ENCODE data around the gene DCANP1. TPM values are rescaled to one million over a fixed set of nuclear protein-coding genes. Genes with fewer than 3 reads are reported as not detected.

Gene DCANP1
- total RNA-seq, 4 donors from 2014 or later: not detected

GRCh38 chr5:135423146-135423845, 23.9 kb downstream of the DCANP1 start:
- no peaks in the 10 kb centered on the region for H3K36me3 ChIP-seq

GRCh38 chr5:135422419-135422818, 24.7 kb downstream of the DCANP1 start:
- H3K4me3 ChIP-seq: no peak overlapping the region
- no peaks in the 10 kb centered on the region for H3K9me3 ChIP-seq
- H3K27ac ChIP-seq: no peak overlapping the region
- DNase-seq (ENCODE audit: low spot score in 2 of 2): no peak
- H3K27me3 ChIP-seq: peaks cover 5% of the 10 kb centered on the region
- no peak for TF ChIP-seq CTCF (IDR thresholded peaks at IDR 0.05)
- TF ChIP-seq EP300 (IDR thresholded peaks at IDR 0.05): no peak
- TF ChIP-seq POLR2A (IDR thresholded peaks at IDR 0.05): no peak
- no peaks in the 10 kb centered on the region for H3K4me1 ChIP-seq
- no peaks in the 10 kb centered on the region for H3K36me3 ChIP-seq

More at GRCh38 chr5:135423146-135423845, 23.9 kb downstream of the DCANP1 start:
- DNase-seq (ENCODE audit: low spot score in 2 of 2): no peak
- WGBS: 66% methylated on average over 7 of the region's 7 CpGs
- TF ChIP-seq POLR2A (IDR thresholded peaks at IDR 0.05): no peak
- no peak for TF ChIP-seq POLR2AphosphoS5 (IDR thresholded peaks at IDR 0.05)
- no peak for TF ChIP-seq CTCF (IDR thresholded peaks at IDR 0.05)
- no peak for TF ChIP-seq EP300 (IDR thresholded peaks at IDR 0.05)
- Histone ChIP-seq H3K4me3 (no peak overlapping the region), H3K27me3 (no peaks in the 10 kb centered on the region), H3K9me3 (peaks cover under 1% of the 10 kb centered on the region), H3K27ac (no peak overlapping the region), H3K4me1 (no peaks in the 10 kb centered on the region)

GRCh38 chr5:135417083-135417482, 30.1 kb downstream of the DCANP1 start:
- Histone ChIP-seq H3K36me3 (no peaks in the 10 kb centered on the region), H3K9me3 (no peaks in the 10 kb centered on the region), H3K27ac (no peak overlapping the region), H3K4me1 (no peaks in the 10 kb centered on the region), H3K4me3 (no peak overlapping the region), H3K27me3 (peaks cover 9% of the 10 kb centered on the region)
- no peak for TF ChIP-seq CTCF (IDR thresholded peaks at IDR 0.05)
- no peak for TF ChIP-seq POLR2A (IDR thresholded peaks at IDR 0.05)
- no peak for DNase-seq (ENCODE audit: low spot score in 2 of 2)

- Histone ChIP-seq H3K27me3 (no peaks in the 10 kb centered on the region), H3K4me3 (no peak overlapping the region)
- WGBS: 91% methylated on average over 2 of the region's 2 CpGs
Measured at GRCh38 chr5:135405082-135405481, 42.1 kb downstream of the DCANP1 start.

GRCh38 chr5:135402031-135402430, 45.1 kb downstream of the DCANP1 start:
- Histone ChIP-seq H3K27ac (no peak overlapping the region), H3K36me3 (no peaks in the 10 kb centered on the region), H3K9me3 (no peaks in the 10 kb centered on the region), H3K4me1 (peaks cover 23% of the 10 kb centered on the region), H3K4me3 (no peak overlapping the region), H3K27me3 (no peaks in the 10 kb centered on the region)
- TF ChIP-seq POLR2A (IDR thresholded peaks at IDR 0.05) (no peak), EP300 (IDR thresholded peaks at IDR 0.05) (no peak), POLR2AphosphoS5 (IDR thresholded peaks at IDR 0.05) (no peak), CTCF (IDR thresholded peaks at IDR 0.05) (no peak)
- no peak for DNase-seq (ENCODE audit: low spot score in 2 of 2)
- WGBS: 85% methylated on average over 2 of the region's 2 CpGs

More at GRCh38 chr5:135405082-135405481, 42.1 kb downstream of the DCANP1 start:
- H3K27ac ChIP-seq: no peak overlapping the region
- no peaks in the 10 kb centered on the region for H3K36me3 ChIP-seq
- TF ChIP-seq CTCF (IDR thresholded peaks at IDR 0.05) (no peak), POLR2AphosphoS5 (IDR thresholded peaks at IDR 0.05) (no peak), POLR2A (IDR thresholded peaks at IDR 0.05) (no peak), EP300 (IDR thresholded peaks at IDR 0.05) (no peak)
- DNase-seq (ENCODE audit: low spot score in 2 of 2): no peak
- no peaks in the 10 kb centered on the region for H3K9me3 ChIP-seq
- peaks cover under 1% of the 10 kb centered on the region for H3K4me1 ChIP-seq
